AG09309 (cell line): ENCODE data around the gene UNK.
A peak's percentile ranks its signal among the peaks of the same experiment; 100 is the strongest.
"Not testable (repeated sequence)": the region's sequence is repeated elsewhere in the genome, so short reads cannot be mapped to it uniquely, and the experiment has no call there.

Experiments used
- DNase-seq: peaks from one replicate; pipeline ENCODE4 v3.0.0-alpha.2; 2010; ENCODE audit warnings: low read depth
- H3K4me3 ChIP-seq: 2 replicates; pipeline ENCODE4 v1.5.1; 2011; ENCODE audit warnings: mild to moderate bottlenecking, low read depth, low read length, moderate library complexity; ENCODE audit not compliant: control insufficient read depth
- TF ChIP-seq, protein P1 (sequence below): IDR thresholded peaks from 2 replicates; pipeline ENCODE4 v1.5.1; 2011; ENCODE audit warnings: mild to moderate bottlenecking, low read depth, low read length, inconsistent platforms; ENCODE audit not compliant: insufficient read depth, control insufficient read depth; ENCODE audit errors: missing control alignments

UNK gene

DNA sequence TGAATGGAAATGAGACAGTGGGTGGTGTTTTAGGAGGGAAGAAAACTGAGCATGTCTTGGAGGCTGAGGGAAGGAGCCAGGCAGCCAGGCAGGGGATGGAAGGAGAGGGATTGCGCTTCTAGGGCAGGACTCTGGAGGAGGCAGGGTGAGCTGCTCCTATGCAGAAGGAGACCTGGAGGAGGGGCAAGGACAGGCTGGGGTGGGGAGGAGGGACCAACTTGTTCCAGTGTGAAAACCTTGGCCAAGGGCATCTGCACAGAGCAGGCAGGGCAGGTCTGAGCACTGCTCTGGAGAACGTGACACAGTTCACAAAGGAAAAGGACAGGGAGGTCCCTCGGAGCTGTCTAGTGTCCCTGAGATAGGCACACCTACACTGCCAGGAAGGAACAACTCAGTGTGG, 25.1 kb upstream of the UNK start:
- TF ChIP-seq, protein P1, sequence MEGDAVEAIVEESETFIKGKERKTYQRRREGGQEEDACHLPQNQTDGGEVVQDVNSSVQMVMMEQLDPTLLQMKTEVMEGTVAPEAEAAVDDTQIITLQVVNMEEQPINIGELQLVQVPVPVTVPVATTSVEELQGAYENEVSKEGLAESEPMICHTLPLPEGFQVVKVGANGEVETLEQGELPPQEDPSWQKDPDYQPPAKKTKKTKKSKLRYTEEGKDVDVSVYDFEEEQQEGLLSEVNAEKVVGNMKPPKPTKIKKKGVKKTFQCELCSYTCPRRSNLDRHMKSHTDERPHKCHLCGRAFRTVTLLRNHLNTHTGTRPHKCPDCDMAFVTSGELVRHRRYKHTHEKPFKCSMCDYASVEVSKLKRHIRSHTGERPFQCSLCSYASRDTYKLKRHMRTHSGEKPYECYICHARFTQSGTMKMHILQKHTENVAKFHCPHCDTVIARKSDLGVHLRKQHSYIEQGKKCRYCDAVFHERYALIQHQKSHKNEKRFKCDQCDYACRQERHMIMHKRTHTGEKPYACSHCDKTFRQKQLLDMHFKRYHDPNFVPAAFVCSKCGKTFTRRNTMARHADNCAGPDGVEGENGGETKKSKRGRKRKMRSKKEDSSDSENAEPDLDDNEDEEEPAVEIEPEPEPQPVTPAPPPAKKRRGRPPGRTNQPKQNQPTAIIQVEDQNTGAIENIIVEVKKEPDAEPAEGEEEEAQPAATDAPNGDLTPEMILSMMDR: no peak
- H3K4me3 ChIP-seq: no peak overlapping the region
- DNase-seq: no peak

DNA sequence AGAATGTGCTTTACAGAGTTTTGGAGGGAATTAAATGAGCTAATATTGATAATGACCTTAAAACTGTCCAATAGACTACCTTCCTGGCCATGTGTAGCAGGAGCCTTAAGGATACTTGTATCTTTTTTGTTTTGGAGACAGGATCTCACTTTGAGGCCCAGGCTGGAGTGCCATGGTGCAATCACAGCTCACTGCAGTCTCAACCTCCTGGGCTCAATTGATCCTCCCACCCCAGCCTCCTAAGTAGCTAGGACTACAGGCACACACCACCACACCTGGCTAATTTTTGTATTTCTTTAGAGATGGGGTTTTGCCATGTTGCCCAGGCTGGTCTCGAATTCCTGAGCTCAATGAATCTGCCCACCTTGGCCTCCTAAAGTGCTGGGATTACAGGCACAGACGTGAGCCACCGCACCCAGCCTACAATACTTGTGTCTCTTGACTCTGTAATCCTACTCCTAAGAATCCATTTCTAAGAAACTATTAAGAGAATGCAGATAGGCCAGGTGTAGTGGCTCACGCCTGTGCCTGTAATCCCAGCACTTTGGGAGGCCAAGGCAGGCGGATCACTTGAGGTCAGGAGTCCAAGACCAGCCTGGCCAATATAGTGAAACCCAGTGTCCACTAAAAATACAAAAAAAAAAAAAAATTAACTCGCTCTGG, 24.5 kb upstream of the UNK start:
- not testable (repeated sequence) for H3K4me3 ChIP-seq, DNase-seq

DNA sequence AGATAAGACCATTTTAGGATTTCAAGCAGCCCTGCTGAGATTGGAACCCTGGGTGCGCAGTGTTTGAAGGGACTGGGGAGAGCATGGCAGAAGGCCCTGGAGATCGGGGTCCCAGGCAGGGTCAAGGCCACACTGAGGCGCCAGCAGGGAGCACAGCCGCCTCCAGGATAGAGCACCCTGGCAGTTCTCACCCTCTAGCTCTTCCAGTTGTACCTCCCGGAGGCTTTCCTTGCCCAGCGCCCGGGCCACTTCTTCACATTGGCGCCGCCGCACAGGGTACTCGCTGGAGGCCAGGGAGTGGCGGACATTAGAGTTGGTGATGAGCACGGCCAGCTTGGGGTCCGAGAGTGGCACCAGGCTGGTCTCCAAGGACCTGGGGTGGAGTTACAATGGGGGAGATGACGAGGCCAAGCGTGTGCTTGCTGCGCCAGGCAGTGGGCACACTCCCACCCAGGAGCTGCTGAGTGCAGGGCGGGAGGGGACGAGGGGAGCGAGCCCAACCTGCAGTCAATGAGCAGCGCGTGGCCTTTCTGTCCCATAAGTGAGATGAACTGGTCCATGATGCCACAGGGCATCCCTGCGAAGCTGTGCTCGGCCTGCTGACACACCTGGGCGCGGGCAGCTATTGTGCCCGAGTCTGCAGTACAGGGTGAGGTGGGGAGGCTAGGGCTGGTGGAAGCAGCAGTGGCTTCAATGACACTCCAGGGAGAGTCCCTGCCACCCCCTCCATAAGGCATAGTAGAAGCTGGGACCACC, 21.9 kb upstream of the UNK start:
- H3K4me3 ChIP-seq: no peak overlapping the region
- no peak for DNase-seq
- TF ChIP-seq, protein P1: no peak

DNA sequence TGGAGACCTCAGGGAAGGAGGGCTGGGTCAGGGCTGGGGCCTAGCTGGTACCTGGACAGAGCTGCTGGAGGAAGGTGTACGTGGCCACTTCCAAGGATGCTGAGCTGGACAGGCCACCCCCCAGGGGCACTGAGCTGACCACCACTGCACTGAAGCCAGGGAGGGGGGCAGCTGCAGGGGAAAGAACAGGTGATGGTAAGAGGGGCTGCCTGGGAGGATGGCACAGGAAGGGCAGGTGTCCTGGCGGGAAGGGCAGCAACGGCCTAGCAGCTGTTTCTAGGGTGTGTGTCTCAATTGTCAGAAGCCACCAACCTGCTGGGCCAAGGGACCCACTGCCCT, 21.4 kb upstream of the UNK start:
- H3K4me3 ChIP-seq: no peak overlapping the region
- TF ChIP-seq, protein P1: no peak
- DNase-seq: no peak

DNA sequence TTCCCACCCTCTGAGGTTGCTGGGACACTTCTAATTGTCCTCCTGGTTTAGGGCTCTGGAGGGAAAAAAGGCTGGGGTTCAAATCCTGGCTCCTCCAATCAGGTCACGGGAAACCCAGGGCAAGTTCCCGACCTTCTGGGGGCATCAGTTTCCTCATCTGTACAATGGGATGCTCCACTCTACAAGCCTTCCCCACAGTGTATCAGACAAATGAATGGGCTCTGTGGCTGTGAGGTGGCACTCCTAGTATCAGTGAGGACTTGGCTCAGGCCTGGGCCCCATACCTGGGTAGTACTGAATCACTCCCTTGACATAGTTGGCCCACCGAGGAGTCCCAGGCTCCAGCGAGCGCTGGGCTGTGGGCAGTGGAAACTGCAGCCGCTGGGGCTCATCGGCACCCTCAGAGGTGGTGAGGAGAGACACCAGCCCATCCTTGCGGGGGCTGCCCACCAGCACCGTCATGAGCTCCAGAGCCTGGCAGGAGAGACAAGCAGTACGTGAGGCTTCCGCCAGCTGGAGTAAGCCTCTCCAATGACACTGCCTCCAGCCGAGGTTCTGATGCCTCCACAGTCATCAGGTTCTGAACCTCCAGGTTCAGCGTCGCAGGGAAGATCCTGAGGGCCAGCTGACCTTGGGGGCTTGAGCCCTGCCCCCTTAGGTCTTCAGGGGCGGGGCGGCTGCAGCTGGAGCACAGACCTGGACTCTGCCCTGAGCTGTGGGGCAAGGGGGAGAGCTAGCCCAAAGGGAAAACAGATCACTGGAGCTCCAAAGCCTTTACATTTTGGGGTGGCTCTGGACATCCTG, 20.8 kb upstream of the UNK start:
- TF ChIP-seq, protein P1: no peak
- H3K4me3 ChIP-seq: peak overlapping the region; percentile 57
- DNase-seq: no peak

DNA sequence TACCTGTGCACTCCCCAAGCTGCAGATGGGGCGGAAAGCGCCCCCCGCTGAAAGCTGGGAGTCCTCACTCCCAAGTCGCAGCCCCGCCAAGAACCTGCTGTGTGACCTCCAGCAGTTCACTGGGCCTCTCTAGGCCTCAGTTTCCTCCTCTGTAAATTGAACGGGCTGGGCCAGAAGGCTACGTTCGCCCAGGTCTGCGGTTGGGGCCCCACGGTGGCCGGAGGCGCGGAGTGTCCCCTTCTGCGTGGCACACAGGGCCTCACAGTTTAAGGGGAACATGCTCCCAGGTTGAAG, 20.2 kb upstream of the UNK start:
- DNase-seq: no peak
- TF ChIP-seq, protein P1: no peak
- peak overlapping the region; percentile 57 for H3K4me3 ChIP-seq

DNA sequence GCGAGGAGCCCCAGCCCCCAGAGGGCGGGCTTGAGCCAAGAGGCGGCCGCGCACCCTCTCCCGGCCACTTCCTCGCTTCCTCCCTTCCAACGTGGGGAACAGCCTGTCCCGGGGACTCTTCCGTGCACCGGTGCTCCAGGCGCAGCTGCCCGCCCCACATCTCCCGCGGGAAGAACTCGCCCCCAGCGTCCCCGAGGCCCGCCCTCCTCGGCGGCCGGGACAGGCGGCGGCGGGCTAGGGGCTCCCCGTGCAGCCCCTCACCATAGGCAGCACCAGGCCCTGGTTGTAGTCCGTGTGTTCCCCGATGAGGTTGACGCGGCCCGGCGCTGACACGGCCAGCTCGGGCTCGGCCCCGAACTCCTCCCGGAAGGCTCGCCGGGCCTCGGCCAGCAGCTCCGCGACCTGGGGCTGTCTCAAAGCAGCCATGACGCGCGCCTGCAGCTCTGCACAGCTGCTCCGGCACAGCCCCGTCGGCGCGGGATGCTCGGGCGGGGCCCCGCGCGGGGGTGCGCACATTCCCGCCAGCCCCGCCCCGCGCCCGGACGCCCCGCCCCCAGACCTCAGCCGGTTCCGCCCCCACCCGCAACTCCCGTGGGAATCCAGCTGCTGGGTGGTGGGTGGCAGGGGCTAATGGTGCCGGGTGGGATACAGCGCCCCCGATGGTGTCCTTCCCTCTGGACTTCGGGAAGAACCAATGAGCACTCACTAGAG, 19.7 kb upstream of the UNK start, which contains the start of gene GALK1:
Gene GALK1 (minus strand): TSS at position 482 of the 711 bp plus-strand sequence. CDS start 56 bp downstream, at position 426.
- TF ChIP-seq, protein P1: peak; percentile 74
- peak within 1 kb of the TSS; percentile 57 for H3K4me3 ChIP-seq
- DNase-seq: no peak
